Body of pancreas (tissue), 4 donors: ENCODE data around the gene UBALD1. TPM values are rescaled to one million over a fixed set of nuclear protein-coding genes. Genes with fewer than 3 reads are reported as not detected.

Experiments
- ATAC-seq: fragments of 150-250 bp; one replicate; pipeline ENCODE4 v1.9.1; 2016
- DNase-seq, 4 donors: peaks; one replicate each; pipeline ENCODE4 v3.0.0-alpha.2; 2019
- H3K27ac ChIP-seq, 4 donors: fragments of 200-600 bp; sonication (generic); 1 replicate in 3 of 4; 2 replicates in 1 of 4; pipeline versions ENCODE4 v1.5.1 to v1.6.1; 2016 to 2019; ENCODE audit warnings: mild to moderate bottlenecking in 1 of 4, mixed read lengths in 1 of 4, moderate library complexity in 1 of 4
- H3K27me3 ChIP-seq, 2 donors: fragments of 200-600 bp; sonication (generic); one replicate each; pipeline ENCODE4 v1.6.0; 2016; ENCODE audit warnings: mild to moderate bottlenecking in 1 of 2
- H3K36me3 ChIP-seq, 2 donors: fragments of 200-600 bp; sonication (generic); replicated peaks in 1 of 2; 2 replicates each; pipeline ENCODE4 v1.5.1; 2016; ENCODE audit warnings: low read depth in 2 of 2; ENCODE audit not compliant: insufficient read depth in 1 of 2
- H3K4me1 ChIP-seq: fragments of 200-600 bp; sonication (generic); one replicate; pipeline ENCODE4 v1.6.0; 2016
- H3K4me3 ChIP-seq, 2 donors: fragments of 200-600 bp; sonication (generic); 1 replicate in 1 of 2; 2 replicates in 1 of 2; pipeline ENCODE4 v1.5.1; 2016 to 2019
- H3K9me3 ChIP-seq, 3 donors: fragments of 200-600 bp; sonication (generic); 1 replicate in 2 of 3; 2 replicates in 1 of 3; pipeline ENCODE4 v1.5.1; 2016
- CTCF ChIP-seq, 7 experiments: fragments of 450-650 bp in 4 of 7; fragments of 200-600 bp in 3 of 7; sonication (generic) in 3 of 7; IDR thresholded peaks; one replicate each; pipeline ENCODE4 v1.5.1; 2016 to 2019; ENCODE audit warnings: antibody characterized with exemption in 7 of 7
- POLR2A ChIP-seq, 3 donors: fragments of 450-650 bp; IDR thresholded peaks; one replicate each; pipeline ENCODE4 v1.6.1; 2016; ENCODE audit warnings: antibody characterized with exemption in 3 of 3, mild to moderate bottlenecking in 2 of 3
- WGBS, 2 donors: methylation state at CpG; one replicate each; pipeline ENCODE4 v1.1.5; 2017; 5-methylcytosine and 5-hydroxymethylcytosine counted together
- intact Hi-C: fragments of 100-400 bp; cut with DNase I; formaldehyde crosslinking; loops from one replicate; pipeline ENCODE4 v1.15.1; 2023
- total RNA-seq, 2 donors: library from RNA; depleted of rRNA; stranded (reverse); fragments of >200 nt; gene quantifications; one replicate each; pipeline ENCODE4 v1.1.0, GENCODE V29; 2016

Gene UBALD1
- total RNA-seq, 2 donors from 2014 or later = 11.9 to 19.4 TPM

- WGBS, 2 donors = 54 to 70% methylated on average over 6 of the region's 6 CpGs
Measured at GRCh38 chr16:4591191-4591590, 23.5 kb downstream of the UBALD1 start.

GRCh38 chr16:4588961-4589360 lies 25.7 kb downstream of the UBALD1 start:
- Histone ChIP-seq H3K4me3 (no peak overlapping the region), H3K27me3 (no peaks in the 10 kb centered on the region), H3K27ac (no peak overlapping the region), H3K36me3 (no peaks in the 10 kb centered on the region), H3K4me1 (no peaks in the 10 kb centered on the region), H3K9me3 (no peaks in the 10 kb centered on the region)
- intact Hi-C loops = loop anchor here (10.0 kb wide), 1 partner anchor 74 kb away; no protein-coding TSS in a partner anchor
- TF ChIP-seq POLR2A (IDR thresholded peaks at IDR 0.05) (no peak), CTCF (IDR thresholded peaks at IDR 0.05) (no peak)
- ATAC-seq (no peak), DNase-seq (no peak)
- WGBS, 2 donors = 90 to 91% methylated on average over 5 to 6 of the region's 6 CpGs

More at GRCh38 chr16:4591191-4591590, 23.5 kb downstream of the UBALD1 start:
- H3K4me3 ChIP-seq = no peak overlapping the region
- no peaks in the 10 kb centered on the region for H3K36me3 ChIP-seq
- TF ChIP-seq CTCF (IDR thresholded peaks at IDR 0.05) (no peak), POLR2A (IDR thresholded peaks at IDR 0.05) (no peak)
- intact Hi-C loops = no loop called here
- H3K4me1 ChIP-seq = no peaks in the 10 kb centered on the region
- H3K27ac ChIP-seq = no peak overlapping the region
- no peak for ATAC-seq
- no peak for DNase-seq
- H3K9me3 ChIP-seq = no peaks in the 10 kb centered on the region
- no peaks in the 10 kb centered on the region for H3K27me3 ChIP-seq

GRCh38 chr16:4588386-4588785 lies 26.3 kb downstream of the UBALD1 start:
- intact Hi-C loops = loop anchor here (10.0 kb wide), 1 partner anchor 74 kb away; no protein-coding TSS in a partner anchor

GRCh38 chr16:4586291-4586690 lies 28.4 kb downstream of the UBALD1 start:
- intact Hi-C loops = loop anchor here (10.0 kb wide), 1 partner anchor 71 kb away; no protein-coding TSS in a partner anchor
- no peak for ATAC-seq

More at GRCh38 chr16:4588386-4588785, 26.3 kb downstream of the UBALD1 start:
- H3K9me3 ChIP-seq = no peaks in the 10 kb centered on the region
- H3K36me3 ChIP-seq = no peaks in the 10 kb centered on the region
- H3K27me3 ChIP-seq = no peaks in the 10 kb centered on the region
- no peaks in the 10 kb centered on the region for H3K4me1 ChIP-seq
- DNase-seq = no peak
- ATAC-seq = no peak
- WGBS, 2 donors = 60 to 63% methylated on average over 2 of the region's 2 CpGs
- H3K4me3 ChIP-seq = no peak overlapping the region
- no peak overlapping the region for H3K27ac ChIP-seq
- TF ChIP-seq CTCF (IDR thresholded peaks at IDR 0.05) = no peak
- no peak for TF ChIP-seq POLR2A (IDR thresholded peaks at IDR 0.05)

More at GRCh38 chr16:4586291-4586690, 28.4 kb downstream of the UBALD1 start:
- TF ChIP-seq CTCF (IDR thresholded peaks at IDR 0.05) = no peak
- TF ChIP-seq POLR2A (IDR thresholded peaks at IDR 0.05) = no peak
- H3K36me3 ChIP-seq = no peaks in the 10 kb centered on the region
- H3K27me3 ChIP-seq = no peaks in the 10 kb centered on the region
- H3K27ac ChIP-seq = no peak overlapping the region
- H3K4me3 ChIP-seq = no peak overlapping the region
- WGBS, 2 donors = 62 to 64% methylated on average over 7 of the region's 7 CpGs
- H3K9me3 ChIP-seq = no peaks in the 10 kb centered on the region
- H3K4me1 ChIP-seq = no peaks in the 10 kb centered on the region
- no peak for DNase-seq
